A549 (cell line): ENCODE results near the gene RAB5A. TPM values are rescaled to one million over a fixed set of nuclear protein-coding genes. Genes with fewer than 3 reads are reported as not detected.

Experiments
- ATAC-seq, 2 experiments: fragments of 200-7000 bp in 1 of 2; fragments of >200 bp in 1 of 2; cut with Nextera tagmentation in 1 of 2; cut with Tn5 transposase in 1 of 2; 3 replicates each; pipeline versions ENCODE4 v1.8.0 to v1.9.1; 2018 to 2020; ENCODE audit warnings: mild to moderate bottlenecking in 1 of 2, moderate library complexity in 1 of 2
- CTCF ChIA-PET: fragments of 300-600 bp; sonication (Branson Sonifier 250); formaldehyde crosslinking; extraction: SDS; loops from one replicate; lab custom pipeline; 2021; ENCODE audit warnings: antibody characterized with exemption, inconsistent platforms; lab: Yijun Ruan, JAX
- POLR2A ChIA-PET: fragments of 350-600 bp; formaldehyde crosslinking; extraction: SDS; loops from one replicate; lab custom pipeline; 2021; ENCODE audit warnings: antibody characterized with exemption, inconsistent platforms; lab: Yijun Ruan, JAX
- DNase-seq, 2 experiments: peaks; one replicate each; pipeline versions ENCODE4 v3.0.0 to v3.0.0-alpha.2; 2011 to 2016; ENCODE audit warnings: low read depth in 1 of 2, low spot score in 1 of 2
- FAIRE-seq: peaks from 2 replicates; lab custom pipeline; 2011; peaks lifted over from hg19 to GRCh38; lab: Jason Lieb, UNC
- H3K27ac ChIP-seq, 2 experiments: fragments of >200 bp; sonication (Bioruptor Twin); formaldehyde crosslinking; 3 replicates each; pipeline ENCODE4 v1.5.1; 2016 to 2017
- H3K4me1 ChIP-seq: fragments of >200 bp; sonication (Bioruptor Twin); formaldehyde crosslinking; 3 replicates; pipeline ENCODE4 v1.6.1; 2016
- H3K4me2 ChIP-seq: fragments of >200 bp; sonication (Bioruptor Twin); formaldehyde crosslinking; 3 replicates; pipeline ENCODE4 v1.6.1; 2016
- H3K4me3 ChIP-seq: fragments of >200 bp; sonication (Bioruptor Twin); formaldehyde crosslinking; 3 replicates; pipeline ENCODE4 v1.5.1; 2016
- H3K9me3 ChIP-seq: fragments of >200 bp; sonication (Bioruptor Twin); formaldehyde crosslinking; 3 replicates; pipeline ENCODE4 v1.6.1; 2016
- ATOH8 ChIP-seq: fragments of 250-450 bp; sonication (Bioruptor Pico); IDR thresholded peaks from 2 replicates; pipeline ENCODE4 v1.5.0; 2020; ENCODE audit warnings: low read depth, mild to moderate bottlenecking, moderate library complexity
- CBX2 ChIP-seq: fragments of 200-600 bp; sonication (generic); IDR thresholded peaks from 2 replicates; pipeline ENCODE4 v1.6.1; 2016; ENCODE audit warnings: low read depth, mild to moderate bottlenecking, borderline replicate concordance
- CBX8 ChIP-seq: fragments of 200-600 bp; sonication (generic); IDR thresholded peaks from 2 replicates; pipeline ENCODE4 v1.6.1; 2016
- CHD4 ChIP-seq: fragments of 200-600 bp; sonication (generic); IDR thresholded peaks from 2 replicates; pipeline ENCODE4 v1.6.1; 2016; ENCODE audit warnings: antibody characterized with exemption, mild to moderate bottlenecking, borderline replicate concordance
- EHMT2 ChIP-seq: fragments of 200-600 bp; sonication (generic); IDR thresholded peaks from 2 replicates; pipeline ENCODE4 v1.6.1; 2016; ENCODE audit warnings: antibody characterized with exemption, low read depth, mild to moderate bottlenecking, moderate library complexity
- EP300 ChIP-seq, 2 experiments: fragments of >200 bp; sonication (Bioruptor Twin); formaldehyde crosslinking; IDR thresholded peaks; 2 replicates in 1 of 2; 3 replicates in 1 of 2; pipeline ENCODE4 v1.6.1; 2016 to 2017
- FOXS1 ChIP-seq: fragments of 250-450 bp; sonication (Bioruptor Pico); IDR thresholded peaks from 2 replicates; pipeline ENCODE4 v1.5.0; 2020; ENCODE audit warnings: mild to moderate bottlenecking, moderate library complexity
- HMGXB4 ChIP-seq: fragments of 250-450 bp; sonication (Bioruptor Pico); IDR thresholded peaks from 2 replicates; pipeline ENCODE4 v1.5.0; 2021; ENCODE audit warnings: mild to moderate bottlenecking, moderate library complexity, borderline replicate concordance
- HOXA7 ChIP-seq: fragments of 250-450 bp; sonication (Bioruptor Pico); IDR thresholded peaks from 2 replicates; pipeline ENCODE4 v1.5.0; 2020; ENCODE audit warnings: mild to moderate bottlenecking, moderate library complexity
- HOXB13 ChIP-seq: fragments of 250-450 bp; sonication (Bioruptor Pico); IDR thresholded peaks from 2 replicates; pipeline ENCODE4 v1.5.0; 2020; ENCODE audit warnings: low read depth, mild to moderate bottlenecking, moderate library complexity
- KDM5A ChIP-seq: fragments of 200-600 bp; sonication (generic); IDR thresholded peaks from 2 replicates; pipeline ENCODE4 v1.6.1; 2016; ENCODE audit warnings: antibody characterized with exemption, mild to moderate bottlenecking
- MAFK ChIP-seq: fragments of 450-650 bp; IDR thresholded peaks from 2 replicates; pipeline ENCODE4 v1.6.1; 2014; ENCODE audit not compliant: partially characterized antibody
- MAZ ChIP-seq: fragments of 150-350 bp; IDR thresholded peaks from 2 replicates; pipeline ENCODE4 v1.6.1; 2014; ENCODE audit warnings: antibody characterized with exemption, low read depth, low read length, borderline replicate concordance
- NFE2L2 ChIP-seq: fragments of 150-350 bp; conservative IDR thresholded peaks from 2 replicates; pipeline ENCODE4 v1.6.1; 2014; ENCODE audit warnings: low read length
- NPAS2 ChIP-seq: fragments of 250-450 bp; sonication (Bioruptor Pico); IDR thresholded peaks from 2 replicates; pipeline ENCODE4 v1.8.0; 2022; ENCODE audit warnings: mild to moderate bottlenecking, moderate library complexity, borderline replicate concordance
- PBX3 ChIP-seq: IDR thresholded peaks from 2 replicates; pipeline ENCODE4 v1.6.1; 2012
- POLR2AphosphoS2 ChIP-seq: conservative IDR thresholded peaks from 2 replicates; pipeline ENCODE4 v1.6.1; 2012; ENCODE audit warnings: low read length, improper control_type of control experiment, inconsistent platforms
- RCOR1 ChIP-seq: fragments of 150-350 bp; IDR thresholded peaks from 2 replicates; pipeline ENCODE4 v1.6.1; 2014; ENCODE audit warnings: antibody characterized with exemption, low read length, low read depth
- RFX5 ChIP-seq: fragments of 450-650 bp; IDR thresholded peaks from 2 replicates; pipeline ENCODE4 v1.7.1; 2014; ENCODE audit warnings: antibody characterized with exemption, mild to moderate bottlenecking, moderate library complexity
- SMC3 ChIP-seq: fragments of >200 bp; sonication (Bioruptor Twin); formaldehyde crosslinking; IDR thresholded peaks from 3 replicates; pipeline ENCODE4 v1.6.1; 2018; ENCODE audit warnings: inconsistent platforms
- SREBF2 ChIP-seq: fragments of 450-650 bp; IDR thresholded peaks from 2 replicates; pipeline ENCODE4 v1.6.1; 2014; ENCODE audit warnings: mild to moderate bottlenecking, moderate library complexity
- TFCP2L1 ChIP-seq: fragments of 250-450 bp; sonication (Bioruptor Pico); IDR thresholded peaks from 2 replicates; pipeline ENCODE4 v1.5.0; 2021; ENCODE audit warnings: mild to moderate bottlenecking
- TP53 ChIP-seq: fragments of 250-450 bp; sonication (Bioruptor Pico); IDR thresholded peaks from 2 replicates; pipeline ENCODE4 v1.5.0; 2021; ENCODE audit warnings: mild to moderate bottlenecking, moderate library complexity
- USF2 ChIP-seq: fragments of 450-650 bp; IDR thresholded peaks from 2 replicates; pipeline ENCODE4 v1.6.1; 2014; ENCODE audit warnings: antibody characterized with exemption
- ZFP36 ChIP-seq: fragments of 450-650 bp; IDR thresholded peaks from 2 replicates; pipeline ENCODE4 v1.6.1; 2014; ENCODE audit warnings: borderline replicate concordance; ENCODE audit not compliant: partially characterized antibody
- ZSCAN20 ChIP-seq: fragments of 250-450 bp; sonication (Bioruptor Pico); IDR thresholded peaks from 2 replicates; pipeline ENCODE4 v1.8.0; 2022; ENCODE audit warnings: mild to moderate bottlenecking, moderate library complexity
- WGBS: methylation state at CpG from one replicate; pipeline ENCODE4 v1.1.6; 2017; ENCODE audit errors: missing lambda C conversion rate; 5-methylcytosine and 5-hydroxymethylcytosine counted together
- polyA plus RNA-seq, 4 experiments: library from polyadenylated mRNA; depleted of rRNA in 3 of 4; stranded (reverse); fragments of >200 nt; fragmentation: RNase III in 1 of 4; extraction: RNeasy Plus Mini Kit Qiagen cat#74134 plus additional on column Dnase treatment in 1 of 4; gene quantifications; 2 replicates in 3 of 4; 3 replicates in 1 of 4; pipeline ENCODE4 v1.2.3, GENCODE V29; 2011 to 2017

The RAB5A gene
- polyA plus RNA-seq, 2 of the 4 experiments (the other 2 are of a cell fraction) = 41.2 to 66.6 TPM

- WGBS = 63% methylated on average over 1 of the region's 1 CpG
- ATAC-seq (no peak), FAIRE-seq (no peak), DNase-seq (no peak)
- no peak overlapping the region for H3K4me2 ChIP-seq
- TF ChIP-seq HOXA7 = no peak
- no peak for TF ChIP-seq CHD4
- no peak for TF ChIP-seq CBX8
- TF ChIP-seq EP300 (IDR thresholded peaks at IDR 0.05) = no peak
- TF ChIP-seq HMGXB4 (CRISPR knock-in tag) = no peak
- TF ChIP-seq MAFK = no peak
- no peak for TF ChIP-seq PBX3
- no peak for TF ChIP-seq SREBF2
- TF ChIP-seq USF2 = no peak
- ChIA-PET POLR2A (interaction anchor here (1.2 kb wide), 1 partner anchor 49 kb away, joined by 4 read pairs; no protein-coding TSS in a partner anchor), CTCF (no interaction called here)
- H3K27ac ChIP-seq = no peak overlapping the region
- H3K9me3 ChIP-seq = no peaks in the 10 kb centered on the region
- H3K4me1 ChIP-seq = peaks cover 12% of the 10 kb centered on the region; the same call in 1 of the 3 replicates
- H3K4me3 ChIP-seq = no peak overlapping the region
These were observed 8.6 kb upstream of the RAB5A start for GRCh38 chr3:19938295-19938627.

- ChIA-PET POLR2A (no interaction called here), CTCF (interaction anchor here (0.9 kb wide), 1 partner anchor 51 kb away, joined by 3 read pairs; no protein-coding TSS in a partner anchor)
- TF ChIP-seq POLR2AphosphoS2 (no peak), HOXB13 (CRISPR knock-in tag) (no peak), SMC3 (no peak), ZSCAN20 (CRISPR knock-in tag) (no peak), RCOR1 (no peak), SREBF2 (no peak), RFX5 (no peak), FOXS1 (CRISPR knock-in tag) (no peak), NPAS2 (no peak), TFCP2L1 (CRISPR knock-in tag) (no peak), NFE2L2 (no peak), CBX2 (no peak), KDM5A (no peak), EP300 (IDR thresholded peaks at IDR 0.05) (no peak), TP53 (CRISPR knock-in tag) (no peak), MAZ (no peak), EHMT2 (no peak), CHD4 (no peak), ZFP36 (no peak), ATOH8 (CRISPR knock-in tag) (no peak)
- H3K27ac ChIP-seq = no peak overlapping the region
- FAIRE-seq (no peak), ATAC-seq (no peak), DNase-seq (no peak)
- 5% methylated on average over 1 of the region's 1 CpG for WGBS
- H3K4me2 ChIP-seq = no peak overlapping the region
- no peak overlapping the region for H3K4me3 ChIP-seq
- no peaks in the 10 kb centered on the region for H3K9me3 ChIP-seq
- H3K4me1 ChIP-seq = peaks cover 19% of the 10 kb centered on the region; the same call in 2 of the 3 replicates
These were observed 6.3 kb upstream of the RAB5A start for GRCh38 chr3:19940643-19941042.
